ENCODE measurements around the gene ROBO1.

ROBO1 gene

DNA sequence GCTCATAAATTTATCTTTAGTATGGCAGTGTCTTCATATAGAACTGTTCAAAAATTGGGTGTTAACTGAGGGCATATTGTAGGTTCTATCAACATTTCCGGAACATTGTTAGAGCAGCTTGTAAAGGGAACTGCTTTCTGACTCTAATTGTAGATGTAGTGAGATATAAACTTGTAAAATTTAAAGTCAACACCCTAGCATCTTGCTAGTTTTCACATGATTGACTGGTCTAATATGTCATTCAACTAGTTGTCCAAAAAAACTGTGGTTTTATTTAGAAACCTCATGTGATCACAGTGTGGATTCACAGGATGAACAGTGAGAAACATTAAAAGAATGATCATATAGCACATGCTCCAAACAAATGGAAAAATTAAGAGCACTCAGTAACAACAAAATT is 607.4 kb downstream of the ROBO1 start:
- ChIA-PET CTCF (no interaction called here), POLR2A (no interaction called here)
- TF ChIP-seq ZNF384 (IDR thresholded peaks at IDR 0.05) = no peak
- TF ChIP-seq FOXM1 (IDR thresholded peaks at IDR 0.05; ENCODE audit: borderline replicate concordance) = no peak
- TF ChIP-seq FOXK2 (IDR thresholded peaks at IDR 0.05) = no peak
- no peak for TF ChIP-seq SP1 (IDR thresholded peaks at IDR 0.05)
- no peak for TF ChIP-seq SUZ12 (IDR thresholded peaks at IDR 0.05)
- no peak for TF ChIP-seq TARDBP (IDR thresholded peaks at IDR 0.05)
- TF ChIP-seq BHLHE40 (IDR thresholded peaks at IDR 0.05; ENCODE audit: borderline replicate concordance) = no peak
- no peak for TF ChIP-seq CTBP1 (IDR thresholded peaks at IDR 0.05; ENCODE audit: borderline replicate concordance)
- DNase-seq (ENCODE audit: extremely low spot score) = no peak

DNA sequence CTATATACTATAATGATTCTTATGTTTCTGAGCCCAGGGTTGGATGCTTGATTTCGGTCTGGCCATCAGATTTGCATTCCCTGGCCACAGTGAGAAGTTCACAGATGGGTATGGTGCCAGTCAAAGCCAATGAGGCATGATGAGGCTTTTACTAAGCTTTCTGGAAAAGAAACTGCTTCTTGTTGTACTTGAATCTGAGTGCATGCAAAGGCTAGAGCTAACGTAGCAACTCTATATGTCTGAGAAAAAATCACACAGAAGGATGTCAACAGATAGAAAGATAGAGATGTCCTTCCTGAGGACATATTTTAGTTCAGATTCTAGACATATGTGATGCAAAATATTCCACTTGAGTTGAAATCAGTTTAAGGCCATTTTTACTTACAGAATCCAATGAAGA is 608.1 kb downstream of the ROBO1 start:
- TF ChIP-seq HDGF (IDR thresholded peaks at IDR 0.05; ENCODE audit: borderline replicate concordance) (no peak), SUZ12 (IDR thresholded peaks at IDR 0.05) (no peak), BHLHE40 (IDR thresholded peaks at IDR 0.05; ENCODE audit: borderline replicate concordance) (no peak)
- no peak for DNase-seq (ENCODE audit: extremely low spot score)
- CTCF ChIA-PET = no interaction called here
- POLR2A ChIA-PET = no interaction called here

DNA sequence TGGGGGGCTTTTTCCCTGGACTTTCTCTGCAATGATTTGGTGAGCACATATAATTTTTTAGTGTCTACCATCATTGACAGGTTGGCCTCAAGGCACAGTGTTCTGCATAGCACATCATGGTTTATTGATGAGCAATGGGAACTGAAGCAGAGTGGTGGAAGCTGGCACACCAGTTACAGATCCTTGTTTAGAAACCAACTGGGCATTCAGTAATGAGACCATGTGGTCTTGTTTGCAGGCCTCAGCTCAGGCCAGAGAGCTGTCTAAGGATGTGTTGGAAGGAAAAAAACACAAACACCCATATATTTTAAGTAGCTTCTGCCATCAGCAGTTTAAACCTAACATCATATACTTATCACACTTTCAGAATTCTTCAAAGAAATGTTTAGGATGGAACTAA is 610.6 kb downstream of the ROBO1 start:
- DNase-seq (ENCODE audit: extremely low spot score) = no peak
- no peak for TF ChIP-seq SUZ12 (IDR thresholded peaks at IDR 0.05)
- TF ChIP-seq FOXM1 (IDR thresholded peaks at IDR 0.05; ENCODE audit: borderline replicate concordance) = no peak
- TF ChIP-seq SP1 (IDR thresholded peaks at IDR 0.05) = no peak
- no peak for TF ChIP-seq NFRKB (IDR thresholded peaks at IDR 0.05)
- TF ChIP-seq FOXK2 (IDR thresholded peaks at IDR 0.05) = no peak
- no peak for TF ChIP-seq ARNT (IDR thresholded peaks at IDR 0.05)
- TF ChIP-seq, protein P1, sequence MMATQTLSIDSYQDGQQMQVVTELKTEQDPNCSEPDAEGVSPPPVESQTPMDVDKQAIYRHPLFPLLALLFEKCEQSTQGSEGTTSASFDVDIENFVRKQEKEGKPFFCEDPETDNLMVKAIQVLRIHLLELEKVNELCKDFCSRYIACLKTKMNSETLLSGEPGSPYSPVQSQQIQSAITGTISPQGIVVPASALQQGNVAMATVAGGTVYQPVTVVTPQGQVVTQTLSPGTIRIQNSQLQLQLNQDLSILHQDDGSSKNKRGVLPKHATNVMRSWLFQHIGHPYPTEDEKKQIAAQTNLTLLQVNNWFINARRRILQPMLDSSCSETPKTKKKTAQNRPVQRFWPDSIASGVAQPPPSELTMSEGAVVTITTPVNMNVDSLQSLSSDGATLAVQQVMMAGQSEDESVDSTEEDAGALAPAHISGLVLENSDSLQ (IDR thresholded peaks at IDR 0.05) = no peak
- TF ChIP-seq FOXA1 (IDR thresholded peaks at IDR 0.05) = no peak
- ChIA-PET POLR2A (no interaction called here), CTCF (no interaction called here)

DNA sequence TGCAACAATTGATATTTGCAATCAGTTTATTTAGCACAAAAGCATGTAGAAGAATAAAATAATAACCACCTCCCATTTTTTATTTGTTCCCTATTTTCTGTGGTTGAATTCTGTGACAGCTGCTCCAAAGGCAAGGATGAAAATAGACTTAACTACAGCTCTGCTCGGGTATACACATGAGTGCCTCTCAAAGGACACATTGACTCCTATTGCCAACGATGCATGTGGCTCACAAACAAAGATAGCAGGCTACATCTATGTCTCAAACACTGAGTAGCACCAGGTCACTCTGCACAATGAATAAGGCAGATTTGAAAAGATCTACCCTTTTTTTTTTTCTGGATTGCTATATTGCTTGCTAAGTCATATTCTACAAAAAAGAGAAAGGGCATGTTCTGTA is 612.9 kb downstream of the ROBO1 start:
- TF ChIP-seq BHLHE40 (IDR thresholded peaks at IDR 0.05; ENCODE audit: borderline replicate concordance) (no peak), SUZ12 (IDR thresholded peaks at IDR 0.05) (no peak), ZNF384 (IDR thresholded peaks at IDR 0.05) (no peak), NFRKB (IDR thresholded peaks at IDR 0.05) (no peak), CTBP1 (IDR thresholded peaks at IDR 0.05; ENCODE audit: borderline replicate concordance) (no peak), FOXA1 (IDR thresholded peaks at IDR 0.05) (no peak), FOXM1 (IDR thresholded peaks at IDR 0.05; ENCODE audit: borderline replicate concordance) (no peak), ARNT (IDR thresholded peaks at IDR 0.05) (no peak), LEF1 (IDR thresholded peaks at IDR 0.05; ENCODE audit: borderline replicate concordance) (no peak), ELF4 (IDR thresholded peaks at IDR 0.05) (no peak), L3MBTL2 (conservative IDR thresholded peaks at IDR 0.05) (no peak), HDGF (IDR thresholded peaks at IDR 0.05; ENCODE audit: borderline replicate concordance) (no peak), TARDBP (IDR thresholded peaks at IDR 0.05) (no peak), SP1 (IDR thresholded peaks at IDR 0.05) (no peak), FOXK2 (IDR thresholded peaks at IDR 0.05) (no peak)
- TF ChIP-seq, protein P1 (IDR thresholded peaks at IDR 0.05) = no peak
- no peak for DNase-seq (ENCODE audit: extremely low spot score)
- ChIA-PET POLR2A (no interaction called here), CTCF (interaction anchor here (0.9 kb wide), 1 partner anchor 69 kb away, joined by 4 read pairs; no protein-coding TSS in a partner anchor)

DNA sequence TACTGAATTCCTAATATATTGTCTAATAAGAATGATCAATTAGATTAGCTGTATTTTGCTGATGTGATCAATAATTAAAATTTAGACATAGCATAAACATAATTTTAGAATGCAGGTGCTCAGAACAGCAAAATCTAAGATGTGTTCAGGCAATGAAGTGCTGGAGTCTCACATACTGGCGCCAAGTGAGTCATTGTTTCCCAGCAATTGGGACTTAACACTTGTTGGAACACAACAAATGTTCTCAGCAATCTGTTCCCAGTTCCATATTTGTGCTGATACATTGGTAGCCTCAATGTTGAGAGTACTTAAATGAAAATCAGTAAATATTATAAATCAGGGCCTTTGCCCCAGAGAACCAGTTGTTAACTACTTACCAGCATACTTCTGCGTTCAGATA is 619.0 kb downstream of the ROBO1 start:
- CTCF ChIA-PET = no interaction called here
- no peak for DNase-seq (ENCODE audit: extremely low spot score)
- POLR2A ChIA-PET = no interaction called here
- TF ChIP-seq NFRKB (IDR thresholded peaks at IDR 0.05) (no peak), FOXM1 (IDR thresholded peaks at IDR 0.05; ENCODE audit: borderline replicate concordance) (no peak), TARDBP (IDR thresholded peaks at IDR 0.05) (no peak), L3MBTL2 (conservative IDR thresholded peaks at IDR 0.05) (no peak), ZNF384 (IDR thresholded peaks at IDR 0.05) (no peak), FOXA1 (IDR thresholded peaks at IDR 0.05) (no peak), SP1 (IDR thresholded peaks at IDR 0.05) (no peak)

DNA sequence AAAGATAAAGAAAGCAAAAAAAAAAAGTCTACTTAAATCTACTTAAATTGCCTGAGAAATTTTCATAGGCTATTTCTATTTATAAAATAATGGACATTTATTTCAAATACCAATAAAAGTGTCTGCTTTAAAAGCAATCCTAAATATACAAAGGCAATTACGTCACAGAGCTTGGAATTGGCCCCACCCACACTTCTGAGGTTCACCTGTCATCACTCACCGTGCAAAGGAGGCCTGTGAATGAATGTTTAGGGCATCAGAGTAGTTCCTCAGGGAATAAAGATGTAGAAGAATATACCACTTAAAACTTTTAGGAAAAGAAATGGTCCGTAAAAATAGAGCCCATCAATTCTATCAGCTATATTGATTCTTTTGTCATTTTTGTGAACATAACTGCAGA is 621.8 kb downstream of the ROBO1 start:
- no peak for DNase-seq (ENCODE audit: extremely low spot score)
- ChIA-PET POLR2A (no interaction called here), CTCF (no interaction called here)
- TF ChIP-seq LEF1 (IDR thresholded peaks at IDR 0.05; ENCODE audit: borderline replicate concordance) (no peak), FOXK2 (IDR thresholded peaks at IDR 0.05) (no peak), SUZ12 (IDR thresholded peaks at IDR 0.05) (no peak), CTBP1 (IDR thresholded peaks at IDR 0.05; ENCODE audit: borderline replicate concordance) (no peak), ZNF384 (IDR thresholded peaks at IDR 0.05) (no peak), ARNT (IDR thresholded peaks at IDR 0.05) (no peak), NFRKB (IDR thresholded peaks at IDR 0.05) (no peak), TARDBP (IDR thresholded peaks at IDR 0.05) (no peak), ELF4 (IDR thresholded peaks at IDR 0.05) (no peak)

DNA sequence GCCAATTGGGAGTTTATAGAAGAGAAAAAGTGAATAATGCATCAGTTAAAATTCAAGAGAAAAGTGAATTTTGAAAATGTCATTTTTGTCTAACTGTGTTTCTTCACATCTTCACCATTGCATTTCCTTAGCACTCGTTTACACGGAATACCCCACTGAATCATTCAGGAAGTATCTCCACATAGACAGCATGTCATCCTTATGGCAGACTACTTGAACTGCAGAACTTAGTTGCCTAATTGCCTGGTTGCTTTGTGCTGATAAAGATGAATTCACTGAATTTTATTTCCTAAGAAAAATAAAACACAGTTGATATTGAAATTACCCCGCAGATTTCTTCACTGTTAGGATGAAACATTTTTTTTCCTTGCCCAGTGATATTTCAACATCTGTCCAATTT is 627.1 kb downstream of the ROBO1 start:
- ChIA-PET POLR2A (no interaction called here), CTCF (no interaction called here)
- TF ChIP-seq LEF1 (IDR thresholded peaks at IDR 0.05; ENCODE audit: borderline replicate concordance) = no peak
- no peak for TF ChIP-seq BHLHE40 (IDR thresholded peaks at IDR 0.05; ENCODE audit: borderline replicate concordance)
- TF ChIP-seq ELF4 (IDR thresholded peaks at IDR 0.05) = no peak
- TF ChIP-seq NFRKB (IDR thresholded peaks at IDR 0.05) = no peak
- no peak for DNase-seq (ENCODE audit: extremely low spot score)
